Ascending aorta (tissue), 2 donors: Measurements from ENCODE around the gene DNAJC5. TPM values are rescaled to one million over a fixed set of nuclear protein-coding genes. Genes with fewer than 3 reads are reported as not detected.
A peak's percentile ranks its signal among the peaks of the same experiment; 100 is the strongest.
"Not testable (repeated sequence)": the region's sequence is repeated elsewhere in the genome, so short reads cannot be mapped to it uniquely, and the experiment has no call there.

Experiments used
- DNase-seq, 2 donors: peaks; one replicate each; pipeline ENCODE4 v3.0.0-alpha.2; 2019; ENCODE audit warnings: low spot score in 2 of 2
- H3K27ac ChIP-seq, 2 donors: fragments of 200-600 bp; sonication (generic); one replicate each; pipeline ENCODE4 v1.5.1; 2016 to 2017; ENCODE audit warnings: mild to moderate bottlenecking in 1 of 2
- H3K27me3 ChIP-seq: fragments of 200-600 bp; sonication (generic); one replicate; pipeline ENCODE4 v1.5.1; 2017
- H3K36me3 ChIP-seq, 2 donors: fragments of 200-600 bp; sonication (generic); one replicate each; pipeline ENCODE4 v1.5.1; 2016
- H3K4me1 ChIP-seq, 2 donors: fragments of 200-600 bp; sonication (generic); one replicate each; pipeline ENCODE4 v1.5.1; 2016 to 2017; ENCODE audit warnings: mild to moderate bottlenecking in 1 of 2
- H3K4me3 ChIP-seq, 2 donors: fragments of 200-600 bp; sonication (generic); one replicate each; pipeline ENCODE4 v1.5.1; 2016 to 2017; ENCODE audit warnings: mild to moderate bottlenecking in 1 of 2
- H3K9me3 ChIP-seq, 2 donors: fragments of 200-600 bp; sonication (generic); one replicate each; pipeline ENCODE4 v1.5.1; 2016
- intact Hi-C: fragments of 100-400 bp; cut with DNase I; formaldehyde crosslinking; loops from one replicate; pipeline ENCODE4 v1.15.1; 2023
- total RNA-seq: library from RNA; depleted of rRNA; stranded (reverse); fragments of >200 nt; gene quantifications from one replicate; pipeline ENCODE4 v1.1.0, GENCODE V29; 2016
- TF ChIP-seq, protein P1 (sequence below), 3 experiments: fragments of 200-600 bp in 2 of 3; fragments of 450-650 bp in 1 of 3; sonication (generic) in 2 of 3; IDR thresholded peaks; one replicate each; pipeline ENCODE4 v1.5.1; 2016 to 2019; ENCODE audit warnings: antibody characterized with exemption in 3 of 3, mild to moderate bottlenecking in 1 of 3, moderate library complexity in 1 of 3

The DNAJC5 gene
- total RNA-seq, 1 donor from 2014 or later, result 42.9 TPM

DNA sequence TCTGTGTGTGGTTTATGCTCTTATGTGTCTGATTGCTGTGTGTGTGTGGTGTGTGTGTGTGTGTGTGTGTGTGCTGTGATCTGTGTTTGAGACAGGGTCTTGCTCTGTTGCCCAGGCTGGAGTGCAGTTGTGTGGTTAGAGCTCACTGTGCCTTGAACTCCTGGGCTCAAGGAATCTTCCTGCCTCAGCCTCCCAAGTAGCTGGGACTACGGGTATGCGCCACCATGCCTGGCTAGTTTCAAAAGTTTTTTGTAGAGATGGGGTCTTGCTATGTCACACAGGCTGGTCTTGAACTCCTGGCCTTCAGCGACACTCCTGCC is 78.2 kb downstream of the DNAJC5 start:
- no peak overlapping the region for H3K4me3 ChIP-seq
- H3K9me3 ChIP-seq, result no peaks in the 10 kb centered on the region
- H3K4me1 ChIP-seq, result peaks cover 15 to 16% of the 10 kb centered on the region in 2 donors
- no peak for DNase-seq
- H3K36me3 ChIP-seq, result no peaks in the 10 kb centered on the region
- H3K27ac ChIP-seq, result no peak overlapping the region
- intact Hi-C loops, result loop anchor here (1.0 to 10.0 kb wide), 5 partner anchors 66 to 758 kb away; partner anchors contain the start of genes GMEB2 and YTHDF1
- H3K27me3 ChIP-seq, result no peaks in the 10 kb centered on the region
- TF ChIP-seq, protein P1, sequence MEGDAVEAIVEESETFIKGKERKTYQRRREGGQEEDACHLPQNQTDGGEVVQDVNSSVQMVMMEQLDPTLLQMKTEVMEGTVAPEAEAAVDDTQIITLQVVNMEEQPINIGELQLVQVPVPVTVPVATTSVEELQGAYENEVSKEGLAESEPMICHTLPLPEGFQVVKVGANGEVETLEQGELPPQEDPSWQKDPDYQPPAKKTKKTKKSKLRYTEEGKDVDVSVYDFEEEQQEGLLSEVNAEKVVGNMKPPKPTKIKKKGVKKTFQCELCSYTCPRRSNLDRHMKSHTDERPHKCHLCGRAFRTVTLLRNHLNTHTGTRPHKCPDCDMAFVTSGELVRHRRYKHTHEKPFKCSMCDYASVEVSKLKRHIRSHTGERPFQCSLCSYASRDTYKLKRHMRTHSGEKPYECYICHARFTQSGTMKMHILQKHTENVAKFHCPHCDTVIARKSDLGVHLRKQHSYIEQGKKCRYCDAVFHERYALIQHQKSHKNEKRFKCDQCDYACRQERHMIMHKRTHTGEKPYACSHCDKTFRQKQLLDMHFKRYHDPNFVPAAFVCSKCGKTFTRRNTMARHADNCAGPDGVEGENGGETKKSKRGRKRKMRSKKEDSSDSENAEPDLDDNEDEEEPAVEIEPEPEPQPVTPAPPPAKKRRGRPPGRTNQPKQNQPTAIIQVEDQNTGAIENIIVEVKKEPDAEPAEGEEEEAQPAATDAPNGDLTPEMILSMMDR (IDR thresholded peaks at IDR 0.05), result no peak

DNA sequence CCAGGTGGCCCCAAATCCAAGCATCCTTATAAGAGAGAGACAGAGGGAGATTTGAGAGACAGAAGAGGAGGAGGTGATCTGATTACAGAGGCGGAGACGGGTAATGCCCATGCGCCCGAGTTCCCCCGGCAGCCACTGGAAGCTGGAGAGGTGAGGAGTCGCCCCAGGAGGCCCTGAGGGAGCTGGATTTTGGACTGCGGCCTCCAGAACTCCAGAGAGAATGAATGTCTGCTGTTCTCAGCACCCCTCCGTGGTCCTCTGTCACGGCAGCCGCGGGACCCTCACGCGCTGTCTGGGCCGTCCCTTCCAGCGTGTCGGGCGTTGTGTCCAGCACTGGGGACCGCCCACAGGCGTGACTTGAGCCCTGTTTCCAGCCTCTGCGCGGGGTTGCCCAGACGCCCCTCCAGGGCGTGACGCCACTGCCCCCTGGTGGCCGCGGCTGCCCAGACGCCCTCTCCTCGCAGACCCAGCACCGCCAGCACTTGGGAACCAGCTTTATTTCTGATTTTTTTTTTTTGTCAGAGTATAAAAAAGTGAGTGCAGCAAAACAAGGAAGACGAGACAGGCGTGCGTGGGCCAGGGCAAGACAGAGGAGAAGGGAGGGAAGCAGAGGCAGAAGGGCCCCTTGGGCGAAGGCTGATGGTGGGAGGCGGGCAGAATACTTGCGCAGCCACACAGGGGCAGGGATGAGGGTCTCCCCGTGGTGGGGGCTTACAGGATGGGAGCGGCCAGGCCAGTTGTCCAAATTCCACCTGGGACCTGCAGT is 78.9 kb downstream of the DNAJC5 start:
- H3K9me3 ChIP-seq, result no peaks in the 10 kb centered on the region
- H3K27me3 ChIP-seq, result no peaks in the 10 kb centered on the region
- no peak overlapping the region for H3K27ac ChIP-seq
- H3K36me3 ChIP-seq, result no peaks in the 10 kb centered on the region
- intact Hi-C loops, result loop anchor here (1.0 to 10.0 kb wide), 5 partner anchors 67 to 759 kb away; partner anchors contain the start of genes GMEB2 and YTHDF1
- TF ChIP-seq, protein P1 (IDR thresholded peaks at IDR 0.05), result peak; percentile 95 to 100 (median 98)
- DNase-seq, result peak in 1 of 2 donors; percentile 90
- H3K4me1 ChIP-seq, result peaks cover 9 to 11% of the 10 kb centered on the region in 2 donors
- peak overlapping the region; percentile 48 to 52 for H3K4me3 ChIP-seq

DNA sequence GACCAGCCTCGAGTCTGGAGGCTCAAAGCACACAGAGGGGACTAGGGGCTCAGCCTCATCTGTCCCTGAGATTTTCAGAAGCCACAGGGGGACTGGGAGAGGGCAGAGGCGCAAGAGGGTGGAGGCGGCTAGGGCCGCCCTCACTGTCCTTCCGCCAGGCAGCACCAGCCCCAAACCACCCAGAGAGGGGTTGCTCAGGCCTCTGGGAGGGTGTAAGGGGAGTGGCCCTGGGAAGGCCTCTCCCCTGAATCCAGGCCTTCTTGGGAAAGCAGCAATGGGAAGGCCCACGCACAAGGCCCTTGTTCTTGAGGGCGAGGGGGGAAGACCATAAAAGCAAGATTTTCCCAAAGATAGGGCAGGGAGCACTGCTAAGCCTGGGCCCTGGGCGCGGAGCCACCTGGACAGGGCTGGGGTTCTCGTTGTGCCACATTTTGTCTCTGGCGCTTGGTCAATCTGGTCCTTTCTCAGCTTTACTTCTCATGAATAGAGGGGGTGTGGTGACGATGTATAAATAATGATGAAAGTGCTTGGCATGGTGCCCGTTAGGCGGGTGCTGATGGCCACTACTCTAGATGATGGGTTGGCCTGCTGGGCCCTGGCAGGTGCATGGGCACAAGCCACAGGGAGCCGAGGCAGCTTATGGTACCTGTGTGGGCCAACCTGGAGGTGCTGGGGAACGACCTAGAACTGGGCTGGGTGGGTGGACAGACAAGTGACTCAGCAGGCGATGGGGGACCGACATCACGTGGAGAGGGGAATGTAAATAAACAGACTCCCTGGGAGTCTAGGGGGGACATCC is 79.7 kb downstream of the DNAJC5 start:
- intact Hi-C loops, result loop anchor here (5.0 to 10.0 kb wide), 3 partner anchors 67 to 760 kb away; partner anchors contain the start of genes GMEB2 and YTHDF1
- H3K9me3 ChIP-seq, result no peaks in the 10 kb centered on the region
- DNase-seq, result no peak

DNA sequence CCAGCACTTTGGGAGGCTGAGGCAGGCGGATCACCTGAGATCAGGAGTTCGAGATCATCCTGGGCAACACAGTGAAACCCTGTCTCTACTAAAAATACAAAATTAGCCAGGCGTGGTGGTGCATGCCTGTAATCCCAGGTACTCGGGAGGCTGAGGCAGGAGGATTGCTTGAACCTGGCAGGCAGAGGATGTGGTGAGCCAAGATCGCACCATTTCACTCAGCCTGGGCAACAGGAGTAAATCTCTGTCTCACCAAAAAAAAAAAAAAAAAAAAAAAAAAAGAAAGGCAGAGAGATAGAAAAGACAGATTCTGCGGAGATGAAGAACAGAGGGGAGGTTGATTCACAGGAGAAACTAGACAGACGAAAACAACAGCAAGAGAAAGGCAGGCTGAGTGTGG is 81.6 kb downstream of the DNAJC5 start:
- H3K27ac ChIP-seq, H3K4me3 ChIP-seq, H3K9me3 ChIP-seq, H3K27me3 ChIP-seq, H3K36me3 ChIP-seq, DNase-seq: not testable (repeated sequence)
- peaks cover 8 to 18% of the 10 kb centered on the region in 2 donors for H3K4me1 ChIP-seq
- intact Hi-C loops, result loop anchor here (10.0 kb wide), 1 partner anchor 762 kb away; the partner anchor contains the start of gene YTHDF1

More for the DNA sequence above, 79.7 kb downstream of the DNAJC5 start:
- Histone ChIP-seq H3K27me3 (no peaks in the 10 kb centered on the region), H3K27ac (no peak overlapping the region), H3K36me3 (no peaks in the 10 kb centered on the region), H3K4me3 (no peak overlapping the region), H3K4me1 (peaks cover 8 to 12% of the 10 kb centered on the region in 2 donors)
- TF ChIP-seq, protein P1 (IDR thresholded peaks at IDR 0.05), result no peak

DNA sequence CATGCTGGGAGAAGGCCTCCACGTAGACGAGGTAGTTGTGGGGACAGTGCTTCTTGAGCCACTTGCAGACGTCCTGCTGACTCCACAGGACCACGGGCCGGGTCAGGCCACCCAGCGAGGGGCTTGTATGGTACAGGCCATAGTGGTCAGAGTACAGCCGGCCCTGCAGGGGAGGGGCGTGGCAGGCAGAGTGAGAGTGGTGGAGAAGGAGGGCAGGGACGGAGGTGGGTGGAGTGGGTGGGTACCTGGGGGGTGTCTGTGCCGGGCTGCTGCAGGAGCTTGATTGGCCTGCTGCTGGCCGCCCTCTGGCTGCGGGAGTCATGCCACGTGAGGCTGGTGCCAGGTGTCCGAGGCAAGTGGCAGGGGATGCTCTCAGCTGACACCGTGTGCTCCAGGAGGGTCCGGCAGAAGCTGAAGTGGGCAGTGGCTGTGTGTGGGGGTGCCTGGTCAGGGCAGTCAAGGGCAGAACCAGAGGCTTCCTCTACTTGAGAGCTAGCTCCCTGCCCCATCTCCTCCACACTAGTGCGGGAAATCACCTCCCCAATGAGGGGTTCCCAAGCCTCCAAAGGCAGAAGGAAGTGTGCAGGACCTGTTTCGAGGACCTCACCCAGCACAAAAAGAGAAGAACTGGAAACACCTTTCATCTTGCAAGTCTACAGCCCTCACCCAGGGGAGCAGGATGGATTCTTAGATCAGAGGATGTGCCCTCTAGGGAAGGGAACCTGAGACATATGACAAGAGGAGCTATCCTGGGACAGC is 82.2 kb downstream of the DNAJC5 start:
- intact Hi-C loops, result loop anchor here (10.0 kb wide), 1 partner anchor 762 kb away; the partner anchor contains the start of gene YTHDF1
- no peaks in the 10 kb centered on the region for H3K36me3 ChIP-seq
- no peaks in the 10 kb centered on the region for H3K27me3 ChIP-seq
- no peak overlapping the region for H3K27ac ChIP-seq
- DNase-seq, result no peak
- no peaks in the 10 kb centered on the region for H3K9me3 ChIP-seq
- peaks cover 15 to 23% of the 10 kb centered on the region in 2 donors for H3K4me1 ChIP-seq
- TF ChIP-seq, protein P1 (IDR thresholded peaks at IDR 0.05), result no peak
- no peak overlapping the region for H3K4me3 ChIP-seq
